Measurements from ENCODE around the gene CLHC1.
"Not testable (repeated sequence)": the region's sequence is repeated elsewhere in the genome, so short reads cannot be mapped to it uniquely, and the experiment has no call there.

The CLHC1 gene

DNA sequence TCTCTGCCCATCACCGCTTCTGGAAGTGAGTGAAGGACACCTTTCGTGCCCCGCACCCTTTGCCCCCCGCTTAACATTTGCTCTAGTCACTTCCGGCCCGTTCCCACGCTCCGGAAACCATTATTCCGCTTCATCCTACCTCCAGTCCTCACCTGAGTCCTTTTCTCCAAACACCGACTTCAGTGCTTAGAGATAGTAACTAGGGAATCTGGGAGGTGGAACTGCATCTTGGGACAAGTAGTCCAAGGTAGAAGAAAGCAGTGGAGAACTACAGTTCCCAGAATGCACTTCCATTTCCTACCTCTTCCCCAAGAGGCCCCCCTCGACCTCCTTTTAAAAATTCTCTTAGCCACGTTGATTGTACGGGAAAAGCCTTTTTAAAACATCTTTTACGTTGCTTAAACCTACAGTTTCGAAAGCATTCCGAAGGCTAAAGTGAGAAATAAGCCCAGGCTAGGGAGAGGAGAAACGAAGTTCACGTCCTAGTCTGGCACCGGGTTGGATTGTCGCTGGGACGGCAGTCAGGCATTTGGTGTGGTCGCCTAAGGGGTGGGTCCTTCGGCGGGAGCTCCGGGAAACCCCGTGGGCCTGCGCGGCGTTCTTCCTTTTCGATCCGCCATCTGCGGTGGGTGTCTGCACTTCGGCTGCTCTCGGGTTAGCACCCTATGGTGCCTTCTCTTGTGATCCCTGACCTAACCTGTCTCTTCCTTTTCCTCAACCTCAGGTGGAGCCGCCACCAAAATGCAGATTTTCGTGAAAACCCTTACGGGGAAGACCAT lies at the start of gene CLHC1, which contains the start of gene RPS27A:
Gene CLHC1 (minus strand): TSS at position 210 of the 779 bp plus-strand sequence. CDS start 9,882 bp downstream, outside the sequence.
Gene RPS27A (plus strand): TSS at position 605 of the 779 bp plus-strand sequence. CDS start 137 bp downstream, at position 742.
- Histone ChIP-seq H4K20me1 (ENCODE audit: insufficient read depth, low read length) (no peaks in the 10 kb centered on the region; the same call in 1 of the 2 replicates), H3K79me2 (ENCODE audit: low read length) (peaks cover 48% of the 10 kb centered on the region), H3K9me3 (replicated peaks; ENCODE audit: insufficient read depth, low read length) (no peaks in the 10 kb centered on the region), H3K36me3 (replicated peaks; ENCODE audit: insufficient read depth, low read length) (peaks cover 3% of the 10 kb centered on the region; the same call in 1 of the 2 replicates), H3K4me1 (ENCODE audit: low read length) (peaks cover 15% of the 10 kb centered on the region; the same call in 1 of the 2 replicates), H3K4me3 (ENCODE audit: low read length) (peak within 1 kb of the TSS; percentile 96), H3F3A (ENCODE audit: insufficient read depth, low read length) (peaks cover 41% of the 10 kb centered on the region), H3K9me2 (replicated peaks; ENCODE audit: insufficient read depth, low read length) (no peaks in the 10 kb centered on the region), H3K27ac (ENCODE audit: low read length) (peak within 1 kb of the TSS; percentile 83), H3K4me2 (ENCODE audit: low read depth, low read length) (peak within 1 kb of the TSS; percentile 79), H2AFZ (ENCODE audit: low read length) (peak within 1 kb of the TSS; percentile 90), H3K9ac (ENCODE audit: low read length) (peak within 1 kb of the TSS; percentile 96), H3K27me3 (replicated peaks; ENCODE audit: insufficient read depth, low read length) (no peaks in the 10 kb centered on the region)
- TF ChIP-seq EZH2phosphoT487 (IDR thresholded peaks at IDR 0.05; ENCODE audit: low read length) (no peak), EZH2 (optimal IDR thresholded peaks at IDR 0.05; ENCODE audit: low read depth, low read length) (no peak)
- TF ChIP-seq, protein P1, sequence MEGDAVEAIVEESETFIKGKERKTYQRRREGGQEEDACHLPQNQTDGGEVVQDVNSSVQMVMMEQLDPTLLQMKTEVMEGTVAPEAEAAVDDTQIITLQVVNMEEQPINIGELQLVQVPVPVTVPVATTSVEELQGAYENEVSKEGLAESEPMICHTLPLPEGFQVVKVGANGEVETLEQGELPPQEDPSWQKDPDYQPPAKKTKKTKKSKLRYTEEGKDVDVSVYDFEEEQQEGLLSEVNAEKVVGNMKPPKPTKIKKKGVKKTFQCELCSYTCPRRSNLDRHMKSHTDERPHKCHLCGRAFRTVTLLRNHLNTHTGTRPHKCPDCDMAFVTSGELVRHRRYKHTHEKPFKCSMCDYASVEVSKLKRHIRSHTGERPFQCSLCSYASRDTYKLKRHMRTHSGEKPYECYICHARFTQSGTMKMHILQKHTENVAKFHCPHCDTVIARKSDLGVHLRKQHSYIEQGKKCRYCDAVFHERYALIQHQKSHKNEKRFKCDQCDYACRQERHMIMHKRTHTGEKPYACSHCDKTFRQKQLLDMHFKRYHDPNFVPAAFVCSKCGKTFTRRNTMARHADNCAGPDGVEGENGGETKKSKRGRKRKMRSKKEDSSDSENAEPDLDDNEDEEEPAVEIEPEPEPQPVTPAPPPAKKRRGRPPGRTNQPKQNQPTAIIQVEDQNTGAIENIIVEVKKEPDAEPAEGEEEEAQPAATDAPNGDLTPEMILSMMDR (IDR thresholded peaks at IDR 0.05; ENCODE audit: low read length), result no peak
- DNase-seq, result peak; percentile 90

DNA sequence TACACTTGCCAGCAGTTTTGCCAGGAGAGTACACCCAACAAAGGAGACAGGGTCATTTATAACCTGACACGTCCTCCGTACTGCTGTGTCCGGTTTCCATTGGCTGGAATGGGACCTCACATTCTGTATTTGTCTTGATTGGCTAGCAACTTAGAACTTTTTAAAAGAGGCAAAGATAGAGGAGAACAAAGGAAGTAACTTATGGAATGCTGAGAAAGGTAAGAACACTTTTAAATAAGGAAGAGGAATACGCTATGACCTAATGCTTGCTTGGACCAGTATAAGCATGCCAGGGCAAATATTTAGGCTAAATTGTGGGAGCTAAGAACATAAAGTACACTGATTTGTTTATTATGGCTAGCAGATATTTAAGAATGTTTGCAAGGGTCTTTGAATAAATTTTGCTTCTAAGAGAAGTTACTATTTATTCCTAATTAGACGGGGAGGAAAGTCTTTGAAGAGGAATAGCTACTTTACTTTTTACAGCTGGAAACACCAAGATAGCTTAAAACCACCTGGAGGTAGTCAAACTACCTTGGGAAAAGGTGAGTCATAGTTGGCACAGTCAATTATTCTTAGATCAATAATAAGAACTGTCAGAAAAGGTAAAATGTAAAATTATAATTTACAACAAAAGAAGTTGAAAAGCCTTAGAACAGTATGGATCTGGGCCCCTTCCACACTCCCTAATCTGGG lies 48.9 kb upstream of the CLHC1 start:
- not testable (repeated sequence) for H3K27ac ChIP-seq (ENCODE audit: low read length); H3K9ac ChIP-seq (ENCODE audit: low read length); H3K36me3 ChIP-seq (replicated peaks; ENCODE audit: insufficient read depth, low read length); H3K9me2 ChIP-seq (replicated peaks; ENCODE audit: insufficient read depth, low read length); DNase-seq; H3F3A ChIP-seq (ENCODE audit: insufficient read depth, low read length); H3K9me3 ChIP-seq (replicated peaks; ENCODE audit: insufficient read depth, low read length); H3K27me3 ChIP-seq (replicated peaks; ENCODE audit: insufficient read depth, low read length); H3K79me2 ChIP-seq (ENCODE audit: low read length); H4K20me1 ChIP-seq (ENCODE audit: insufficient read depth, low read length); H3K4me1 ChIP-seq (ENCODE audit: low read length); H3K4me3 ChIP-seq (ENCODE audit: low read length); H3K4me2 ChIP-seq (ENCODE audit: low read depth, low read length)
- peak overlapping the region; percentile 98; the same call in 1 of the 2 replicates for H2AFZ ChIP-seq (ENCODE audit: low read length)

DNA sequence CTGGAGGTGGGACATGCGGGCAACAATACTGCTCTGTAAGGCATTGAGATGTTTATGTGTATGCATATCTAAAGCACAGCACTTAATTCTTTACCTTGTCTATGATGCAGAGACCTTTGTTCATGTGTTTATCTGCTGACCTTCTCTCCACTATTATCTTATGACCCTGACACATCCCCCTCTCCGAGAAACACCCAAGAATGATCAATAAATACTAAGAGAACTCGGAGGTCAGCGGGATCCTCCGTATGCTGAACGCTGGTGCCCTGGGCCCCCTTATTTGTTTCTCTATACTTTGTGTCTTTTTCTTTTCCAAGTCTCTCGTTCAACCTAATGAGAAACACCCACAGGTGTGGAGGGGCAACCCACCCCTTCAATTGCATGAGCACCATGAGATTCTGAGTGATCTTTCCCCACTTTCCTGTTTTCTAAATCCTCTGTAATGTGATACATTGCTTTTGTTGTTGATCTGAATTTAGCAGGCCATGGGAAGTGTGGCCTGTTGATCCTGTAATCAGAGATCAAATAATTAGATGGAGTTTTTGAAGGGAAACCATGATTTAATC lies 47.8 kb upstream of the CLHC1 start:
- not testable (repeated sequence) for H3K9me2 ChIP-seq (replicated peaks; ENCODE audit: insufficient read depth, low read length); H3K27ac ChIP-seq (ENCODE audit: low read length); H3K4me2 ChIP-seq (ENCODE audit: low read depth, low read length)

DNA sequence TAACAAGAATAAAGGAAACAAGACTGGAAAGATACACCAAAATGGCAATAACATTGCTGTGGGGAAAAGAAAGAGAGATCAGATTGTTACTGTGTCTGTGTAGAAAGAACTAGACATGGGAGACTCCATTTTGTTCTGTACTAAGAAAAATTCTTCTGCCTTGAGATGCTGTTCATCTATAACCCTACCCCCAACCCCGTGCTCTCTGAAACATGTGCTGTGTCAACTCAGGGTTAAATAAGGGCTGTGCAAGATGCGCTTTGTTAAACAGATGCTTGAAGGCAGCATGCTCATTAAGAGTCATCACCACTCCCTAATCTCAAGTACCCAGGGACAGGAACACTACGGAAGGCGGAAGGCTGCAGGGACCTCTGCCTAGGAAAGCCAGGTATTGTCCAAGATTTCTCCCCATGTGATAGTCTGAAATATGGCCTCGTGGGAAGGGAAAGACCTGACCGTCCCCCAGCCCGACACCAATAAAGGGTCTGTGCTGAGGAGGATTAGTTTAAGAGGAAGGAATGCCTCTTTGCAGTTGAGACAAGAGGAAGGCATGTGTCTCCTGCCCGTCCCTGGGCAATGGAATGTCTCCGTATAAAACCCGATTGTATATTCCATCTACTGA lies 47.2 kb upstream of the CLHC1 start:
- H3K27me3 ChIP-seq (replicated peaks; ENCODE audit: insufficient read depth, low read length); H3K4me3 ChIP-seq (ENCODE audit: low read length); H3K27ac ChIP-seq (ENCODE audit: low read length); H3K4me2 ChIP-seq (ENCODE audit: low read depth, low read length); H3K79me2 ChIP-seq (ENCODE audit: low read length); DNase-seq; H2AFZ ChIP-seq (ENCODE audit: low read length); H3F3A ChIP-seq (ENCODE audit: insufficient read depth, low read length); H3K9ac ChIP-seq (ENCODE audit: low read length); H4K20me1 ChIP-seq (ENCODE audit: insufficient read depth, low read length); H3K4me1 ChIP-seq (ENCODE audit: low read length); H3K9me2 ChIP-seq (replicated peaks; ENCODE audit: insufficient read depth, low read length); H3K36me3 ChIP-seq (replicated peaks; ENCODE audit: insufficient read depth, low read length); H3K9me3 ChIP-seq (replicated peaks; ENCODE audit: insufficient read depth, low read length): not testable (repeated sequence)

More for the DNA sequence above, 47.8 kb upstream of the CLHC1 start:
- not testable (repeated sequence) for H4K20me1 ChIP-seq (ENCODE audit: insufficient read depth, low read length); H3K79me2 ChIP-seq (ENCODE audit: low read length); H3K9me3 ChIP-seq (replicated peaks; ENCODE audit: insufficient read depth, low read length); H3K4me1 ChIP-seq (ENCODE audit: low read length); H3F3A ChIP-seq (ENCODE audit: insufficient read depth, low read length); H3K4me3 ChIP-seq (ENCODE audit: low read length); H3K36me3 ChIP-seq (replicated peaks; ENCODE audit: insufficient read depth, low read length); H2AFZ ChIP-seq (ENCODE audit: low read length); H3K27me3 ChIP-seq (replicated peaks; ENCODE audit: insufficient read depth, low read length); DNase-seq; H3K9ac ChIP-seq (ENCODE audit: low read length)
